ENCODE measurements around the gene SCP2. TPM values are rescaled to one million over a fixed set of nuclear protein-coding genes. Genes with fewer than 3 reads are reported as not detected.

Gene SCP2
- total RNA-seq, 2 donors from 2014 or later: 124 to 241 TPM

DNA sequence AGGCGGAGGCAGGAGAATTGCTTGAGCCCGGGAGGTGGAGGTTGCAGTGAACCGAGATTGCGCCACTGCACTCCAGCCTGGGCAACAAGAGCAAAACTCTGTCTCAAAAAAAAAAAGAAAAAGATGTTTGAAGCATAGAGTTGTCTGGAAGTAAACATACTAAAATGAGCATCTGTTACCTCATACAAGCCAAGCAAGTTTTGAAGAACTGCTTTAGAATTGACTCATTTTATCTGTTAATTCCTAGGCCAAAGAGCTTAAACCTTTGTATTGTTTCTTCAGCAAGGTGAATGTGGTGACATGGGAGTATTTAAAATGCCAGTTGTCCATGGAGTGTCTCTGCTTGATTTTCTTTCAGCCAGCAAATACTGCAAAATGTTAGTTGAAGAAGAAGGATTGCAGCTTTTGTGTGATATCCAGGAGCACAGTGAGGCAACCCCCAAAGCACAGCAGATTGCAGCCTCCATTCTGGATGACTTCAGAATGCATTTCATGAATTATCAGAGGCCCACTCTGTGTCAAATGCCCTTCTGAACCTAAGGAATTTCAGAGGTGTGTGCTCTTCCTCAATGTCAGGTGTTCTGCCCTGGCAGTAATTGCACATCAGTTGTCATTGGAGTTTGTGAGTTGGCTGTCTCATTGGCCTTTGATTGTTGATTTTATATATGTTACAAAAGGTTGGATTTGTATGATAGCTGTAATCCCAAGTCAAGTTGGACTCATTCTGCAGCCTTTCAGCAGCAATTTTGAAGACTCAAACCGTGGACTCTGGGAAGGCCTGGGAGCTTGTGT lies 34.5 kb upstream of the SCP2 start:
- Histone ChIP-seq H3K27me3 (replicated peaks; ENCODE audit: insufficient read depth) (no peaks in the 10 kb centered on the region), H3K36me3 (no peaks in the 10 kb centered on the region), H3K9me3 (no peaks in the 10 kb centered on the region), H3K27ac (no peak overlapping the region), H3K4me3 (no peak overlapping the region), H3K4me1 (replicated peaks) (no peaks in the 10 kb centered on the region)
- DNase-seq (ENCODE audit: low spot score): no peak
- TF ChIP-seq POLR2A (IDR thresholded peaks at IDR 0.05) (no peak), POLR2AphosphoS5 (IDR thresholded peaks at IDR 0.05) (no peak)
- TF ChIP-seq, protein P1, sequence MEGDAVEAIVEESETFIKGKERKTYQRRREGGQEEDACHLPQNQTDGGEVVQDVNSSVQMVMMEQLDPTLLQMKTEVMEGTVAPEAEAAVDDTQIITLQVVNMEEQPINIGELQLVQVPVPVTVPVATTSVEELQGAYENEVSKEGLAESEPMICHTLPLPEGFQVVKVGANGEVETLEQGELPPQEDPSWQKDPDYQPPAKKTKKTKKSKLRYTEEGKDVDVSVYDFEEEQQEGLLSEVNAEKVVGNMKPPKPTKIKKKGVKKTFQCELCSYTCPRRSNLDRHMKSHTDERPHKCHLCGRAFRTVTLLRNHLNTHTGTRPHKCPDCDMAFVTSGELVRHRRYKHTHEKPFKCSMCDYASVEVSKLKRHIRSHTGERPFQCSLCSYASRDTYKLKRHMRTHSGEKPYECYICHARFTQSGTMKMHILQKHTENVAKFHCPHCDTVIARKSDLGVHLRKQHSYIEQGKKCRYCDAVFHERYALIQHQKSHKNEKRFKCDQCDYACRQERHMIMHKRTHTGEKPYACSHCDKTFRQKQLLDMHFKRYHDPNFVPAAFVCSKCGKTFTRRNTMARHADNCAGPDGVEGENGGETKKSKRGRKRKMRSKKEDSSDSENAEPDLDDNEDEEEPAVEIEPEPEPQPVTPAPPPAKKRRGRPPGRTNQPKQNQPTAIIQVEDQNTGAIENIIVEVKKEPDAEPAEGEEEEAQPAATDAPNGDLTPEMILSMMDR (IDR thresholded peaks at IDR 0.05): no peak
- intact Hi-C loops (cut with DNase I): no loop called here
- WGBS: 94% methylated on average over 5 of the region's 5 CpGs

DNA sequence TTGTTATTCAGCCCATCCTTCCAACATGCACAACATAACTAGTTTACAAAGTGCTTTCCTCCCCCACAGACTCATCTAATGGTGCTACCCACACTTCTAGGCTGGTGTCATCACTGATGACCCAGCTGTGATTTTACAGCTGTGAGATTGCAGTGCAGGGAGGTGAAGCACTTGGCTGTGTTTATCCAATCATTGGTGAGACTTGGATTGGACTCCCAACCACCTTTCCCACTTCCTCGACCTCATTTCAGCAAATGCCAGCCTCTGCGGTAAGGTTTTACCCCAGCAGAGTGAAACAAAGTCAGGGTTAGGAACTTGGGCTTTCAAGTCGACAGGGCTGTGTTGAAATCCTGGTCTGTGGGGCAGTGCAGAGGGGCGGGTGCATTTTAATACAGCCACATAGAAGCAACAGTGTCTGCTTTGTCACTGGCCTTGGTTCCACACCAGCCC lies 27.6 kb upstream of the SCP2 start:
- Histone ChIP-seq H3K9me3 (no peaks in the 10 kb centered on the region), H3K27me3 (replicated peaks; ENCODE audit: insufficient read depth) (no peaks in the 10 kb centered on the region), H3K4me1 (replicated peaks) (no peaks in the 10 kb centered on the region), H3K27ac (no peak overlapping the region), H3K36me3 (no peaks in the 10 kb centered on the region), H3K4me3 (no peak overlapping the region)
- WGBS: 43% methylated on average over 4 of the region's 4 CpGs
- intact Hi-C loops (cut with DNase I): no loop called here
- TF ChIP-seq, protein P1 (IDR thresholded peaks at IDR 0.05): no peak
- no peak for DNase-seq (ENCODE audit: low spot score)

DNA sequence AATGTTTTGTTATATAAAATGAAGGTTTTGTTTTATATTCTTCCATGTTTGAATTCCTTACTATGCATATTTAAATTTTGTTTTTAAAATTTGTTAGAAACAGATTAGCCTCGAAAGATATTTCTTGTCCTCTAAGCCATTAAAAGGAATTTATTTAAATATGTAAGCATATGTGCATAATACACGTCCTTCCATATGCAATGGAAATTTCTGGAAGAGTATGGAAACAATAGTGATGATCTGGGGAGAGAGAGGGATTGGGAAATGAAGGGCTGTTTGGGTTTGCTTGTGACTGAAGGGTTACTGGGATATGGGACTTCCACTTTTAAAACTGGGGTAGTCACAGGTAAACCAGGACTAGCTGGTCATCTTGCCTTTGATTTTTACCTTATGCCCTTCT lies 26.7 kb upstream of the SCP2 start:
- WGBS: 78% methylated on average over 2 of the region's 2 CpGs
- intact Hi-C loops (cut with DNase I): no loop called here
- H3K36me3 ChIP-seq: no peaks in the 10 kb centered on the region

DNA sequence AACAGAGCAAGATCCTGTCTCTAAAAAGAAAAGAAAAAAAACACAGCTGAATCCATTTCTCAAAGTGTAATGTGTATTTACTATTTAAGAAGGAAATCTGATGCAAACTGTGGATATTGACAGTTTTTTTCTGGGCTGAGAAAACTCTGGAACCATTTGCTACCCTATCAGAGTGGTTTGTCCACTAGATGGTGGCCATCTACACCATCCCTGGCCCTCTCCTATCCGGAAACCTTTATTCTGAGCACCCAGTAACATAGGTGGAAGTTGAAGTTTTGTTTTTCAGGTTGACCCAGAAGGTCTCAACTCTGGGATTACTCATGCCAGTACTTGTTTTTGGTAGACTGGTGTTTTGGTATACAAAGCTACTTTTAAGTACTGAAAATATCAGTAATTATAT lies 25.7 kb upstream of the SCP2 start:
- no peak for DNase-seq (ENCODE audit: low spot score)
- no peak overlapping the region for H3K4me3 ChIP-seq
- no peaks in the 10 kb centered on the region for H3K27me3 ChIP-seq (replicated peaks; ENCODE audit: insufficient read depth)
- WGBS: 69% methylated on average over 1 of the region's 1 CpG
- H3K27ac ChIP-seq: no peak overlapping the region
- H3K9me3 ChIP-seq: no peaks in the 10 kb centered on the region
- TF ChIP-seq, protein P1 (IDR thresholded peaks at IDR 0.05): no peak
- no peak for TF ChIP-seq POLR2A (IDR thresholded peaks at IDR 0.05)
- no peak for TF ChIP-seq POLR2AphosphoS5 (IDR thresholded peaks at IDR 0.05)
- no peaks in the 10 kb centered on the region for H3K4me1 ChIP-seq (replicated peaks)
- intact Hi-C loops (cut with DNase I): no loop called here
- no peaks in the 10 kb centered on the region for H3K36me3 ChIP-seq

More for the DNA sequence above, 26.7 kb upstream of the SCP2 start:
- no peaks in the 10 kb centered on the region for H3K27me3 ChIP-seq (replicated peaks; ENCODE audit: insufficient read depth)
- TF ChIP-seq POLR2AphosphoS5 (IDR thresholded peaks at IDR 0.05) (no peak), POLR2A (IDR thresholded peaks at IDR 0.05) (no peak)
- TF ChIP-seq, protein P1 (IDR thresholded peaks at IDR 0.05): no peak
- no peak overlapping the region for H3K27ac ChIP-seq
- DNase-seq (ENCODE audit: low spot score): no peak
- H3K4me3 ChIP-seq: no peak overlapping the region
- H3K4me1 ChIP-seq (replicated peaks): no peaks in the 10 kb centered on the region
- H3K9me3 ChIP-seq: no peaks in the 10 kb centered on the region
